ENCODE measurements around the gene PICALM.

GRCh38 chr11:86070142-86071056 lies 1.5 kb upstream of the PICALM start:
- TF ChIP-seq, protein P1, sequence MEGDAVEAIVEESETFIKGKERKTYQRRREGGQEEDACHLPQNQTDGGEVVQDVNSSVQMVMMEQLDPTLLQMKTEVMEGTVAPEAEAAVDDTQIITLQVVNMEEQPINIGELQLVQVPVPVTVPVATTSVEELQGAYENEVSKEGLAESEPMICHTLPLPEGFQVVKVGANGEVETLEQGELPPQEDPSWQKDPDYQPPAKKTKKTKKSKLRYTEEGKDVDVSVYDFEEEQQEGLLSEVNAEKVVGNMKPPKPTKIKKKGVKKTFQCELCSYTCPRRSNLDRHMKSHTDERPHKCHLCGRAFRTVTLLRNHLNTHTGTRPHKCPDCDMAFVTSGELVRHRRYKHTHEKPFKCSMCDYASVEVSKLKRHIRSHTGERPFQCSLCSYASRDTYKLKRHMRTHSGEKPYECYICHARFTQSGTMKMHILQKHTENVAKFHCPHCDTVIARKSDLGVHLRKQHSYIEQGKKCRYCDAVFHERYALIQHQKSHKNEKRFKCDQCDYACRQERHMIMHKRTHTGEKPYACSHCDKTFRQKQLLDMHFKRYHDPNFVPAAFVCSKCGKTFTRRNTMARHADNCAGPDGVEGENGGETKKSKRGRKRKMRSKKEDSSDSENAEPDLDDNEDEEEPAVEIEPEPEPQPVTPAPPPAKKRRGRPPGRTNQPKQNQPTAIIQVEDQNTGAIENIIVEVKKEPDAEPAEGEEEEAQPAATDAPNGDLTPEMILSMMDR (IDR thresholded peaks at IDR 0.05): no peak
- TF ChIP-seq POLR2A (IDR thresholded peaks at IDR 0.05) (no peak), POLR2AphosphoS5 (IDR thresholded peaks at IDR 0.05) (no peak)
